IMR-90 (cell line): ENCODE measurements around the gene MICAL3. TPM values are rescaled to one million over a fixed set of nuclear protein-coding genes. Genes with fewer than 3 reads are reported as not detected.

Source experiments
- ATAC-seq: fragments of 200-7000 bp; cut with Tn5 transposase; 2 replicates; pipeline ENCODE4 v1.9.1; 2020; ENCODE audit warnings: low read depth, mild to moderate bottlenecking, moderate library complexity
- BruUV-seq: library from RNA; stranded (reverse); fragments of 400-500 nt; replicated peaks from 2 replicates; lab custom pipeline; 2021; lab: Mats Ljungman, UMichigan
- CTCF ChIA-PET: fragments of 300-600 bp; formaldehyde crosslinking; extraction: SDS; loops from one replicate; lab custom pipeline; 2021; ENCODE audit warnings: antibody characterized with exemption; lab: Yijun Ruan, JAX
- POLR2A ChIA-PET: fragments of 300-600 bp; sonication (Branson Sonifier 250); formaldehyde crosslinking; loops from one replicate; lab custom pipeline; 2022; ENCODE audit warnings: antibody characterized with exemption; ENCODE audit not compliant: unreplicated experiment; lab: Charles Lee
- DNase-seq: peaks from one replicate; pipeline ENCODE4 v3.0.0; 2013
- H2AFZ ChIP-seq: replicated peaks from 2 replicates; pipeline ENCODE3; 2013; ENCODE audit warnings: low read length, mild to moderate bottlenecking; ENCODE audit not compliant: poor library complexity
- H2AK5ac ChIP-seq: 2 replicates; pipeline ENCODE4 v1.6.1; 2013; ENCODE audit warnings: low read depth, low read length, inconsistent platforms
- H2AK9ac ChIP-seq: replicated peaks from 2 replicates; pipeline ENCODE3; 2013; ENCODE audit warnings: mild to moderate bottlenecking, low read depth, low read length, moderate library complexity; ENCODE audit not compliant: poor library complexity
- H2BK120ac ChIP-seq: 2 replicates; pipeline ENCODE4 v1.6.1; 2013; ENCODE audit warnings: low read depth, low read length, inconsistent platforms
- H2BK15ac ChIP-seq: 3 replicates; pipeline ENCODE4 v1.6.1; 2013; ENCODE audit warnings: low read depth, low read length, inconsistent platforms
- H2BK20ac ChIP-seq: 2 replicates; pipeline ENCODE4 v1.6.1; 2013; ENCODE audit warnings: low read depth, mild to moderate bottlenecking, inconsistent platforms, low read length, moderate library complexity
- H2BK5ac ChIP-seq: 2 replicates; pipeline ENCODE4 v1.6.1; 2013; ENCODE audit warnings: mild to moderate bottlenecking, low read depth, low read length, inconsistent platforms; ENCODE audit not compliant: poor library complexity, severe bottlenecking
- H3K14ac ChIP-seq: replicated peaks from 2 replicates; pipeline ENCODE4 v1.6.1; 2013; ENCODE audit warnings: low read depth, low read length, inconsistent platforms
- H3K18ac ChIP-seq: 2 replicates; pipeline ENCODE4 v1.6.1; 2013; ENCODE audit warnings: low read depth, low read length, control low read depth
- H3K23ac ChIP-seq: 2 replicates; pipeline ENCODE4 v1.6.1; 2013; ENCODE audit warnings: low read depth, low read length, inconsistent platforms
- H3K27ac ChIP-seq: 2 replicates; pipeline ENCODE4 v1.5.1; 2013; ENCODE audit warnings: mild to moderate bottlenecking, control low read depth, low read length; ENCODE audit not compliant: insufficient read depth
- H3K27me3 ChIP-seq: 2 replicates; pipeline ENCODE4 v1.6.1; 2013; ENCODE audit warnings: low read length; ENCODE audit not compliant: control insufficient read depth, insufficient read depth
- H3K36me3 ChIP-seq: 2 replicates; pipeline ENCODE4 v1.6.1; 2013; ENCODE audit warnings: low read length, mixed read lengths; ENCODE audit not compliant: control insufficient read depth, insufficient read depth
- H3K4ac ChIP-seq: 2 replicates; pipeline ENCODE4 v1.6.1; 2013; ENCODE audit warnings: low read depth, low read length, inconsistent platforms
- H3K4me1 ChIP-seq: 2 replicates; pipeline ENCODE4 v1.6.1; 2013; ENCODE audit warnings: low read length, mixed read lengths; ENCODE audit not compliant: control insufficient read depth, insufficient read depth
- H3K4me2 ChIP-seq: 2 replicates; pipeline ENCODE4 v1.6.1; 2013; ENCODE audit warnings: low read depth, mild to moderate bottlenecking, control low read depth, low read length, moderate library complexity
- H3K4me3 ChIP-seq: 2 replicates; pipeline ENCODE4 v1.5.1; 2013; ENCODE audit warnings: low read depth, mild to moderate bottlenecking, control low read depth, low read length, moderate library complexity; ENCODE audit not compliant: insufficient read depth
- H3K56ac ChIP-seq: 2 replicates; pipeline ENCODE4 v1.6.1; 2013; ENCODE audit warnings: low read length, inconsistent platforms; ENCODE audit not compliant: insufficient read depth; ENCODE audit errors: extremely low read depth
- H3K79me1 ChIP-seq, 2 experiments: 2 replicates each; pipeline ENCODE4 v1.6.1; 2013; ENCODE audit warnings: low read length in 2 of 2, inconsistent platforms in 1 of 2, low read depth in 1 of 2
- H3K9ac ChIP-seq: 2 replicates; pipeline ENCODE4 v1.6.1; 2013; ENCODE audit warnings: low read depth, low read length, control low read depth
- H3K9me1 ChIP-seq: 2 replicates; pipeline ENCODE4 v1.6.1; 2013; ENCODE audit warnings: low read length, inconsistent platforms; ENCODE audit not compliant: insufficient read depth
- H3K9me3 ChIP-seq: 2 replicates; pipeline ENCODE4 v1.6.1; 2013; ENCODE audit warnings: low read length; ENCODE audit not compliant: control insufficient read depth, insufficient read depth
- H4K20me1 ChIP-seq: 2 replicates; pipeline ENCODE4 v1.6.1; 2013; ENCODE audit warnings: low read length, inconsistent platforms; ENCODE audit not compliant: insufficient read depth
- H4K5ac ChIP-seq: 2 replicates; pipeline ENCODE4 v1.6.1; 2013; ENCODE audit warnings: mild to moderate bottlenecking, low read depth, low read length, control low read depth
- H4K8ac ChIP-seq, 2 experiments: 2 replicates each; pipeline ENCODE4 v1.6.1; 2013; ENCODE audit warnings: low read depth in 2 of 2, low read length in 2 of 2, control low read depth in 1 of 2, inconsistent platforms in 1 of 2
- H4K91ac ChIP-seq: 2 replicates; pipeline ENCODE4 v1.6.1; 2013; ENCODE audit warnings: low read depth, low read length, inconsistent platforms; ENCODE audit not compliant: insufficient read depth
- BHLHE40 ChIP-seq: fragments of 150-350 bp; IDR thresholded peaks from 2 replicates; pipeline ENCODE4 v1.6.1; 2016; ENCODE audit warnings: mild to moderate bottlenecking, low read depth, low read length
- CHD1 ChIP-seq: IDR thresholded peaks from 2 replicates; pipeline ENCODE4 v1.6.1; 2012; ENCODE audit warnings: low read depth, low read length, improper control_type of control experiment
- ELK1 ChIP-seq: fragments of 150-350 bp; IDR thresholded peaks from 2 replicates; pipeline ENCODE4 v1.6.1; 2016; ENCODE audit warnings: low read depth, mild to moderate bottlenecking, low read length, moderate library complexity, borderline replicate concordance
- FOS ChIP-seq: fragments of 150-350 bp; IDR thresholded peaks from 2 replicates; pipeline ENCODE4 v1.6.1; 2016; ENCODE audit warnings: low read depth, low read length
- NFE2L2 ChIP-seq: fragments of 150-350 bp; IDR thresholded peaks from 2 replicates; pipeline ENCODE4 v1.6.1; 2016; ENCODE audit warnings: low read depth, mild to moderate bottlenecking, low read length
- POLR2A ChIP-seq: IDR thresholded peaks from 2 replicates; pipeline ENCODE4 v1.6.1; 2012; ENCODE audit warnings: mild to moderate bottlenecking, low read depth, low read length
- RAD21 ChIP-seq: IDR thresholded peaks from 2 replicates; pipeline ENCODE4 v1.6.1; 2012; ENCODE audit warnings: low read length, improper control_type of control experiment
- RCOR1 ChIP-seq: IDR thresholded peaks from 2 replicates; pipeline ENCODE4 v1.6.1; 2012; ENCODE audit warnings: mild to moderate bottlenecking, low read length, improper control_type of control experiment; ENCODE audit not compliant: insufficient replicate concordance
- RFX5 ChIP-seq: IDR thresholded peaks from 2 replicates; pipeline ENCODE4 v1.8.0; 2012; ENCODE audit warnings: low read depth, mild to moderate bottlenecking, low read length, moderate library complexity
- USF2 ChIP-seq: fragments of 150-350 bp; IDR thresholded peaks from 2 replicates; pipeline ENCODE4 v1.6.1; 2017; ENCODE audit warnings: mild to moderate bottlenecking, antibody characterized with exemption, low read length, low read depth
- WGBS, 2 experiments: methylation state at CpG; one replicate each; pipeline versions ENCODE4 v1.1.5 to v1.1.7; 2013; ENCODE audit warnings: missing lambda C conversion rate in 2 of 2; ENCODE audit not compliant: insufficient read length in 1 of 2; ENCODE audit errors: extremely low coverage in 2 of 2; 5-methylcytosine and 5-hydroxymethylcytosine counted together
- dilution Hi-C: fragments of 300-500 bp; cut with HindIII; formaldehyde crosslinking; loops from one replicate; pipeline ENCODE4 v1.14.3; 2018; ENCODE audit warnings: low sequenced_read_pairs; ENCODE audit not compliant: unreplicated experiment
- in situ Hi-C: fragments of 300-500 bp; cut with MboI; formaldehyde crosslinking; loops from 3 replicates; pipeline ENCODE4 v1.14.3; 2019; ENCODE audit warnings: low sequenced_read_pairs, inconsistent platforms, mixed read lengths
- intact Hi-C: fragments of 100-400 bp; cut with micrococcal nuclease; formaldehyde crosslinking; loops from 2 replicates; pipeline ENCODE4 v1.10.0; 2022
- polyA plus RNA-seq, 3 experiments: library from polyadenylated mRNA; depleted of rRNA; stranded (reverse); fragments of >200 nt; gene quantifications; 2 replicates each; pipeline ENCODE4 v1.2.3, GENCODE V29; 2012; ENCODE audit warnings: low replicate concordance in 1 of 3
- total RNA-seq: library from RNA; depleted of rRNA; stranded (reverse); fragments of >200 nt; gene quantifications from 2 replicates; pipeline ENCODE4 v1.2.3, GENCODE V29; 2012

The MICAL3 gene
- total and polyA plus RNA-seq, 2 of the 4 experiments (the other 2 are of a cell fraction), result 17.6 to 26.8 TPM

GRCh38 chr22:17883356-17883755 lies 141.0 kb downstream of the MICAL3 start:
- ChIA-PET CTCF (no interaction called here), POLR2A (no interaction called here)
- no peak overlapping the region for H2AK9ac ChIP-seq
- ATAC-seq (no peak), DNase-seq (no peak)
- H3K56ac ChIP-seq, result no peak overlapping the region
- no peak overlapping the region for H2BK120ac ChIP-seq
- dilution Hi-C loops, result no loop called here
- no peak overlapping the region for H3K27ac ChIP-seq
- H4K20me1 ChIP-seq, result no peaks in the 10 kb centered on the region
- no peak overlapping the region for H3K23ac ChIP-seq
- H4K91ac ChIP-seq, result no peak overlapping the region
- H3K4ac ChIP-seq, result no peak overlapping the region
- H4K5ac ChIP-seq, result no peak overlapping the region
- peaks cover 5% of the 10 kb centered on the region for H3K4me1 ChIP-seq
- H3K14ac ChIP-seq, result no peak overlapping the region
- no peak overlapping the region for H2BK15ac ChIP-seq
- H2AK5ac ChIP-seq, result no peak overlapping the region
- no peak overlapping the region for H3K9ac ChIP-seq
- no peak overlapping the region for H4K8ac ChIP-seq
- peaks cover 34% of the 10 kb centered on the region for H3K36me3 ChIP-seq
- no TSS peak for BruUV-seq
- H3K9me1 ChIP-seq, result peaks cover 5% of the 10 kb centered on the region
- no peak overlapping the region for H2BK5ac ChIP-seq
- in situ Hi-C loops, result no loop called here
- no peak for TF ChIP-seq RCOR1
- no peak for TF ChIP-seq FOS
- TF ChIP-seq RFX5, result no peak
- no peak for TF ChIP-seq BHLHE40
- no peak for TF ChIP-seq RAD21
- no peak for TF ChIP-seq USF2
- TF ChIP-seq NFE2L2, result no peak
- no peak for TF ChIP-seq ELK1
- no peak for TF ChIP-seq POLR2A
- no peak for TF ChIP-seq CHD1
- no peak overlapping the region for H3K4me3 ChIP-seq
- H3K79me1 ChIP-seq, result peaks cover 0 to 5% of the 10 kb centered on the region in 2 experiments; a peak in 1 of 4 replicates
- no peak overlapping the region for H3K18ac ChIP-seq
- 87% methylated on average over 3 of the region's 9 CpGs; no CpG with 5 or more reads in 1 of the 2 experiments for WGBS, 2 experiments
- H2BK20ac ChIP-seq, result no peak overlapping the region
- H3K9me3 ChIP-seq, result no peaks in the 10 kb centered on the region
- intact Hi-C loops, result no loop called here
- no peaks in the 10 kb centered on the region for H3K27me3 ChIP-seq
- H2AFZ ChIP-seq, result no peak overlapping the region
- no peak overlapping the region for H3K4me2 ChIP-seq
